HG02852 (cell line): ENCODE measurements around the gene RNPEPL1.
"Not testable (repeated sequence)": the region's sequence is repeated elsewhere in the genome, so short reads cannot be mapped to it uniquely, and the experiment has no call there.

ENCODE experiments used
- ATAC-seq: cut with Tn5 transposase; IDR thresholded peaks from one replicate; pipeline ENCODE4 v1.9.1; 2021; ENCODE audit warnings: mild to moderate bottlenecking, moderate library complexity; ENCODE audit not compliant: unreplicated experiment

RNPEPL1 gene

DNA sequence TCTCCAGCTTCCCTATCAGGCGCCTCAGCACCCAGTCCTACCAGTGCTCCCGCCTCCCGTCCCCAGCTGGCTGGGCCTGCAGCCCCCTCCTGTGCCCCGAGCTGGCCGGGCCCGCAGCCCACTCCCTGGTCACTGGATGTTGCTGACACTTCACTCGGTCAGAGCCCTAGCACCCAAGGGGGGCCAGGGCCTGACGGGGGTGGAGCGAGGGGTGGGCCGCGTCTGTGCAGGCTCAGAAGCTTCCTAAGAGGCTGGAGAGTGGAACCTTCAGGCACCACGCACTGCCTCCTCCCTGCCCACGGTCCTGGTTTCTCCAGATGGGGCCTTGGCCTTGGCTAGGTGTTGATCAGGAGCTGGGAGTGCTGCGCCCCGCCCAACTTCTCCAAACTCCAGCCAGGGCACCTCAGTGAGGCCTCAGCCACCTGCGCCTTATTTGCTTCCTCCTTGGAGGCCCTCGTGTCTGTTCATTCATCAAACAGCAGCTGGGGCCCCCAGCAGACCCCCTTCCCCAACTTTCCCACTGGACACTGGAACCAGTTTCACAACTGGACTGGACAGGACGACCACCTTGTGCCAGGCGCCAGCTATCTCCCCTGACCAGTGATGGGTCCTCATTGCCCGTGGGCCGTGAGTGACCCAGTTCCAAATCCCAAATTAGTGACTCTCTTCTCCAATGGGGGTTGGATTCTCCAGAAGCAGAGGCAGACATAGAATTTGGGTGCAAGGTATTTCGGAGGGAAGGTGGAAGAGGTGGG, 35.0 kb downstream of the RNPEPL1 start:
- ATAC-seq: no peak

DNA sequence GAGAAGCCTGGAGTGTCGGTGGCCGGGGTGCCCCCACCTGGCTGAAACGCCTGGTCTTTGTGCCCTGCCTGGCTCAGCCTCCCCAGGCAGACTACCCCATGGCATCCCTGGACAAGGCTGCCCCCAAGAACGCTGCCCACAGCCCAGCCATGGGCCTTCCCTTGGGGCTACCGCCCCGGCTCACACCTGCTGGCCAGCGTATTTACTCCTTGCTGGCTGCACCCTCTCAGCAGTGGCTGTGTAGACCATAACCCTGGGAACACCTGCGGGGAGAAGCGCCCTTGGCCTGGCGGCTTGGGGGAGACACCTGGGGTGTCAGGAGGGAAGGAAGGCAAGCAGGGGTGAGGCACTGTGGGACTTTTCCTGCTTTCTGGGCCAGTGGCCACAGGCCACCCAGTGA, 35.6 kb downstream of the RNPEPL1 start:
- ATAC-seq: no peak

- no peak for ATAC-seq
These were observed 36.1 kb downstream of the RNPEPL1 start for GRCh38 chr2:240604291-240604938.

DNA sequence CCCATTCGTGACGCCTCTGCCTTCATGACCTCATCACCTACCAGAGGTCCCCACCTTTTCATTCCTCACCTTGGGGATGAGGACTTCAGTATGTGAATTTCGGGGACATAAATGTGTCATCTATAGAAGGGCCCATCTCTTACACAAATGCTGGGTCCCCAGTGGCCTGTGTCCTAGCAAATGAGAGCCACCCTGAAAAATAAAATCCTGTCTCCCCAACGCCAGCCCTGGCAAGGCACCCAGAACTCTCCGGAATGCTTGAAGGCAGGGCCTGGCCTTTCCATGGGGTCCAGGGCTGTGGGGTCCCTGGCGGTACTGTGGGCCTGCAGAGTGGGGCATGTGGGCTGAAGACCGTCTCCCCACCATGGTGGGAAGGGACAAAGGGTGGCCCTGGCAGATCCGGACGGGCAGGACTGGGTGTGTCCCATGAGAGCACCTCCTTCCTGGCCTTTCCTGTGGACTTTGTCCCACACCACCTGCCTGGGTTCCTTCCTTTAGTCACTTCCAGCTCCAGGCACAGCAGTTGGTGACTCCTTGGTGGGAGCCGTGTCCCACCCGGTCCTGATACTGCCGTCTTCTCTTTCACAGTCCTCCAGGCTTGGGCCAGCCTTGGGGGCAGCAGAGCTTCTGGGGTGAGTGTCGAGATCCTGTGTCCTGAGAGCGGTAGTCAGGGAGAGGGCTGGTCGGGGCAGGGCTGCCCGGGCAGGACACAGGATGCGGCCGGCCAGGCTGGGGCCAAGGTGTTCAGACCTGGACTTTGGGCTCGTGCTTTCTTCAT, 36.8 kb downstream of the RNPEPL1 start:
- ATAC-seq: no peak

- ATAC-seq: no peak
These were observed 37.8 kb downstream of the RNPEPL1 start for GRCh38 chr2:240605867-240606743.

DNA sequence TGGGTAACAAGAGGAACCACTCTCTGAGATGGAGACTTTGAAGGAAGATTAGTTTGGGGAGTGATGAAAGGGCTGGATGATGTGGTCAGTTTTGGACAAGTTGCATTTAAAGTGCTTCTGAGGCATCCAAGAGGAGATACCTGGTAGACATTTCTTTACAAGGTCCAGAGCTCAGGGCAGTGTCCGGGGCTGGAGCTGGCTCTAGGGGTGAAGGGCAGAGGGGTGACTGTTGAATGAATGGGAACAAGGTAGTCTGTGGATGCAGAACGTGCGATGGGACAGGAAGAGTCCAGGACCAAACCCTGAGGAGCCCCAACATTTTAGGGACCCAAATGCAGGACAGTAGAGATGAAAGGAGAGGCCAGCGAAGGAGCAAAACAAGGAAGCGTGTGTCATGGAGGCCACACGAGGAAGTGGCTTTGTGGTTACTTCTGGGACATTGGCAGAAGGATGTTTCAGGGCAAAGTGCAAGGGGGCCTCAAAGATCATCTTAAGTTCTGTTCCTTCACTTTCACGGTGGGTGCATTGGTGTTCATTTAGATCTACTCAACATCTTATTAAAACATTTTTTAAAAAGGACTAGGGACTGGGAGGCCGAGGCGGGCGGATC, 43.4 kb downstream of the RNPEPL1 start:
- no peak for ATAC-seq

DNA sequence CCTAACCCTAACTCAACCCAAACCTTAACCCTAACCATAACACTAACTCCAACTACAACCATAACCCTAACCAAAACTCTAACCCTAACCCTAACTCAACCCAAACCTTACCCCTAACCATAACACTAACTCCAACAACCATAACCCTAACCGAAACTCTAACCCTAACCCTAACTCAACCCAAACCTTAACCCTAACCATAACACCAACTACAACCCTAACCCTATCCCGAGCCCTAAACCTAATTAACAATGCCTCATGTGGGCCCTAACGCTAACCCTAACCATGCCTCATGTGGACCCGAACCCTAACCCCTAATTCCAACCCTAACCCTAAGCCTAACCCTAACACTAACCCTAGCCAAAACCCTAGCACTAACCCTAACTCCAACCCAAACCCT, 45.5 kb downstream of the RNPEPL1 start:
- no peak for ATAC-seq

GRCh38 chr2:240614391-240614790, 46.1 kb downstream of the RNPEPL1 start:
- no peak for ATAC-seq

- no peak for ATAC-seq
These were observed 47.1 kb downstream of the RNPEPL1 start for GRCh38 chr2:240615396-240615795.

DNA sequence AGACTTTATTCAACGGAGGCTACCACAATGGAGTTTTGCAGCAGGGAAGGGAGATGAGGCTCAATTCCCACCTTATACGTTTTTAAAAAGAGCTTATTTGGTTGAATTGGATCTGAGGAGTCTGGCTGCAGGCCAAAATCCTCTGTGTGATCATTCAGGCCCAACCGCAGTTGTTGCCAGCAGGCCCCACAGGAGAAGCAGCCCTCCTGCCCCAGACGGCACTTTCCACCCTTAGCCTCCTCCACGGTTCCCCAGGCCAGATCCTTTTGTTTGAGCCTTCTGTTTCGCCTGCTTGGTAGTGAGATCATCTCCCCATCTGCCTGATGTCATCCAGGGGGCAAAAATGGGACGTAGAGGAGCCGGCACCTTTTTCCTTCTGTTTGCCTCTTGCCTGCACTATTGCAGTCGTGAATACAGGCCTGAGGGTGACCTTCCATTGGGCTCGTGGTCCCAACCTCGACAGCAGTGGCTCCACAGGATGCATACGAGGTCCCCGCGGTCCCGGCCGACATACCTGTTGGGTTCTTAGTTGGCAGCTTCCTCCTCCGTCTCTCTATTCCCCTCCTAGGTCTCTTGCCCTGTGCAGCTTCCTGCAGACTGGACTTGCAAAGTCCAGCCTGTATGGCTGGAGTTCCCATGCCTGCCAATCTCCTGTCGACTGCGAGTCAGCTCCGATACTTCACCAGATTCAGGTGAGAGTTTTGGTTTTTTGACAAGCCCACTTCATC, 47.7 kb downstream of the RNPEPL1 start:
- ATAC-seq: no peak

GRCh38 chr2:240616860-240617666, 48.8 kb downstream of the RNPEPL1 start:
- not testable (repeated sequence) for ATAC-seq

DNA sequence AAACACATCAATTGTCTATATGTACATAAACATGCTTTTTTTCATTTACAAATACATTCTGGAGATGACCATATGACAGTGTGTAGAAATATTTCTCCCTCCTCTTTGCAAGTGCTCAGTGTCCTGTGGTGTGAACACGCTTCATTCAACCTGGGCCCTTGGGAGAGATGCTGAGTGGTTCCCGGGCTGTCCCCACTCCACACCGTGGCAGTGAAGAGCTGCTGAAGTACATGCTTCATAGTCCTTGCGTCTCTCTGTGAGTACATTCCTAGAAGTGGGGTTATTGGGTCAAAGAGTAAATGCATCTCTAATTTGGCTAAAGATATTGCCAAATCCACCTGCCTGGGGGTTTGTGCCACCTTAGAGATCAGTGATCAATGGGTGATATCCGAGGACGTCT, 50.5 kb downstream of the RNPEPL1 start:
- no peak for ATAC-seq

DNA sequence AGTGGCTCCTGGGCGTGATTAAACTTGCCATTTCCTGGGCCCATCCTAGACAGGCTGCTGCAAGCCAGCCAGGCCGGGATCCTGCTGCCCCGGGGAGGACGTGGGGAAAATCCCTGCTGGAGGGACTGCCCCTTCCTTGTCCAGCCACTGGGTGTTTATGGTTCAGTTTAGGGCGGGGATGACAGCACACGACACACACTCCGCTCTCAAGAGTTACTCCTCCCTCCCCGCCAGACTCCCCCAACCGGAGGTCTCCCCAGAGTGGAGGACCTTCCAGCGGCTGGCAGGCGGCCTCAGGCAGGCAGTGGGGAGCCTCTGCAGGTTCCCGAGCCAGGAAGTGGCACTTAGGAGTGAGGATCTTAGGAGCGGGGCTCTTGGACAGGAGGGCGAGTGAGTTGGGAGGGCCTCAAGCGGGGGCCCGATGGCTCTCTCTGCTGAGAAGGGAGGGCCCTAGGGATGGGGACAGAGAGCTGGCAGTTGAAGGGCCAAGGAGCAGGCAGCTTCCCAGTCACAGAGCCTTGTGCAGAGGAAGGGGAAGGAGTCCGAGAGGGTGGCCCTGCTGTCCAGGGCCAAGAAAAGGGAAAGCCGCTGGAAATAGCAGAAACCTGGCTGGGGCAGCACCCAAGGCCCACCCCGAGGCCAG, 51.3 kb downstream of the RNPEPL1 start:
- ATAC-seq: no peak

DNA sequence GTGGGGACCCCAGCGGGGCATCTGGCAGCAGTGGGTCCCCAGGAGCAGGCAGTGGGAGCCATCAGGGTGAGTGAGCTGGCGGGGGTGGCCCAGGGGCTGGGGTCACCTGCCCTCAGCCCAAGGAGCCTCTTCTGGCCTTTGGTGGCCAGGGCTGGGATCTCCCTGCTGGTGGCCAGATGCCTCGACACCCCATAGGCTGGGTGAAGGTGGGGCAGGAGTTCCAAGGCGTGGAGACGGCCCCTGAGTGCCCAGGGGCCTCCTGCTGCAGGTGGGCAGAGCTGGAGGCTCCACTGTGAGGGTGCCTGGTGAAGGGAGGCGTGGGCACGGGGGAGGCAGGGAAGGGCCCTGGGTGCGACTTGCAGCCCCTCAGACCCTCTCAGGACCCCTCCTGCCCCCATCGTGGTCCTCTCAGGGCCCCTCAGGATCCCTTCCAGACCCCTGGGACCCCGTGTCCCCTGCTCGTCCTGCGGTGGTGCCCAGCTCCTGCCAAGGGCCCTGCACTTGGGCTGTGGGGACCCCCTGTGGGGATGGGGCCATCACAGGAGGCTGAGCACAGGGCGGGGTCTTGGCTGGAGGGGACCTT, 52.0 kb downstream of the RNPEPL1 start:
- no peak for ATAC-seq

DNA sequence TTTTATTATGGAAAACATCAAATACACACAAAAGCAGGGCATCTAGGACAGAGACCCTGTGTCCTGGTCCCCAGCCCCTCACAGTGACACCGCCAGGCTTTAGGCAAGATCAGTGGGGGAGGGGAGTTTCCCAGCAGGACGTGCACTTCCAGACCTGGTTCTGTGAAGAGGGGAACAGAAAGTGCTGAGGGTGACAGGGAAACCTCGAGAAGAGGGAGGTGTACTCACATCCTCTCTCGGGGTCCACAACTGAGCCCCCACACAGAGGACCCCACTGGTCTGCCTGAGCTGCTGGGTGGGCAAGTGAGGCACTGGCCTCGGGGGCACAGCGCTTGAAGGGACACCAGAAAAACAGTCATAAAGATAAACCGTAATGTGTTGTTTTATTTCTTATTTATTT, 52.6 kb downstream of the RNPEPL1 start:
- ATAC-seq: no peak

- no peak for ATAC-seq
These were observed 53.8 kb downstream of the RNPEPL1 start for GRCh38 chr2:240622060-240622411.

DNA sequence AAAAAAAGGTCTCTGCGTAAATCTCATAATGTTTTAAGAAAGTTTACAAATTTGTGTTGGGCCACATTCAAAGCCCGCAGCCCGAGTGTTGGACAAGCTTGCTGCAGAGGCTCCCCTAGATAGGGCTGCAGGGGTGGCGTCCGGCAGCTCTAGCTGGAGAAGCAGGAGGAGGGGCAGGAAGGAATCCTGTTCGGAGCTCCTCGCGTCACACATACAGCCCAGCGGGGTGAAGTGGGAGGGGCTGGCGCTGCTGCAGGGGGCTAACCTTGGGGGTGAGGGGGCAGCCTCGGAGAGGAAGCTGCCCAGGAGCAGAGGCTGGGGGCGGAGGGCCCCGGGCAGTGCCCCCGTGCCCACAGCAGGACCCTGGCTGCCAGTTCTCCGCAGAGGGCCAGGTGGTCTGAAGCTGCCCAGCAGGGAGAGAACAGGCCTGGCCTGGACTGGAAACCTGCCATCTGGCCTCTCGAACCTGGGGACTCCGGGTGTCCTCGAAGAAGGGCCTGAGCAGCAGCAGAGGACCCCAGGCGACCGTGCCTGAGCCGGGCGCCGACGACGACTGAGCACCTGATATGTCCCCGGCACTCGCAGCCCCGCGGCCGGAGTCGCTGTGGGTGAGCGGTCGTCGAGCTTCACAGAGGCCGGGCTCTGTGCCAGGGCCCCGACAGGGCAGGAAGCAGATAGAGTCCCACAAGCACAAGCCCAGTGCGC, 54.4 kb downstream of the RNPEPL1 start:
- ATAC-seq: no peak
